ENCODE measurements around the gene PHACTR3.
A peak's percentile ranks its signal among the peaks of the same experiment; 100 is the strongest.

Gene PHACTR3

GRCh38 chr20:59738851-59739250, 134.5 kb downstream of the PHACTR3 start:
- no peak overlapping the region for H3K27ac ChIP-seq
- no peak for TF ChIP-seq CTCF (conservative IDR thresholded peaks at IDR 0.05)
- no peak for TF ChIP-seq ZFX (IDR thresholded peaks at IDR 0.05)

GRCh38 chr20:59740621-59741020, 136.3 kb downstream of the PHACTR3 start:
- no peak overlapping the region for H3K27ac ChIP-seq
- TF ChIP-seq ZFX (IDR thresholded peaks at IDR 0.05) (no peak), CTCF (conservative IDR thresholded peaks at IDR 0.05) (no peak)

GRCh38 chr20:59741073-59741472, 136.7 kb downstream of the PHACTR3 start:
- no peak overlapping the region for H3K27ac ChIP-seq
- no peak for TF ChIP-seq ZFX (IDR thresholded peaks at IDR 0.05)
- no peak for TF ChIP-seq CTCF (conservative IDR thresholded peaks at IDR 0.05)

- TF ChIP-seq ZFX (IDR thresholded peaks at IDR 0.05) (no peak), CTCF (conservative IDR thresholded peaks at IDR 0.05) (no peak)
- H3K27ac ChIP-seq, result no peak overlapping the region
Measured at GRCh38 chr20:59742351-59743095, 138.2 kb downstream of the PHACTR3 start.

GRCh38 chr20:59743308-59743707, 139.0 kb downstream of the PHACTR3 start:
- TF ChIP-seq ZFX (IDR thresholded peaks at IDR 0.05) (no peak), CTCF (conservative IDR thresholded peaks at IDR 0.05) (no peak)
- H3K27ac ChIP-seq, result no peak overlapping the region

- no peak for TF ChIP-seq ZFX (IDR thresholded peaks at IDR 0.05)
- peak; percentile 72 for TF ChIP-seq CTCF (conservative IDR thresholded peaks at IDR 0.05)
- no peak overlapping the region for H3K27ac ChIP-seq
Measured at GRCh38 chr20:59743767-59744485, 139.6 kb downstream of the PHACTR3 start.

GRCh38 chr20:59744756-59745155, 140.4 kb downstream of the PHACTR3 start:
- no peak overlapping the region for H3K27ac ChIP-seq
- no peak for TF ChIP-seq CTCF (conservative IDR thresholded peaks at IDR 0.05)
- TF ChIP-seq ZFX (IDR thresholded peaks at IDR 0.05), result no peak

All from C4-2B (cell line).